ENCODE results near the gene NTN1. TPM values are rescaled to one million over a fixed set of nuclear protein-coding genes. Genes with fewer than 3 reads are reported as not detected.

The NTN1 gene
- total RNA-seq, 2 donors from 2014 or later = 0.10 to 0.20 TPM

- ATAC-seq = no peak
- H3K27ac Mint-ChIP-seq = no peak overlapping the region
- peaks cover 27 to 34% of the 10 kb centered on the region in 2 donors for H3K27me3 Mint-ChIP-seq
- no peak overlapping the region for H3K4me3 Mint-ChIP-seq
- H3K9me3 Mint-ChIP-seq = no peaks in the 10 kb centered on the region
- H3K36me3 Mint-ChIP-seq = no peaks in the 10 kb centered on the region
- H3K4me1 Mint-ChIP-seq (ENCODE audit: low read depth in 2 of 2) = peaks cover 0 to 3% of the 10 kb centered on the region in 2 donors
- DNase-seq (ENCODE audit: low spot score) = no peak
Measured at GRCh38 chr17:9016941-9017552, 4.3 kb upstream of the NTN1 start.

GRCh38 chr17:9018726-9019125 lies 2.6 kb upstream of the NTN1 start:
- H3K27ac Mint-ChIP-seq = no peak overlapping the region
- peaks cover 3 to 5% of the 10 kb centered on the region in 2 donors for H3K4me1 Mint-ChIP-seq (ENCODE audit: low read depth in 2 of 2)
- DNase-seq (ENCODE audit: low spot score) (no peak), ATAC-seq (no peak)
- no peaks in the 10 kb centered on the region for H3K9me3 Mint-ChIP-seq
- H3K27me3 Mint-ChIP-seq = peaks cover 20 to 33% of the 10 kb centered on the region in 2 donors
- no peaks in the 10 kb centered on the region for H3K36me3 Mint-ChIP-seq
- H3K4me3 Mint-ChIP-seq = no peak overlapping the region

GRCh38 chr17:9020096-9020823 lies 1.1 kb upstream of the NTN1 start:
- H3K36me3 Mint-ChIP-seq = no peaks in the 10 kb centered on the region
- H3K27ac Mint-ChIP-seq = no peak overlapping the region
- no peaks in the 10 kb centered on the region for H3K9me3 Mint-ChIP-seq
- peaks cover 7 to 9% of the 10 kb centered on the region in 2 donors for H3K4me1 Mint-ChIP-seq (ENCODE audit: low read depth in 2 of 2)
- DNase-seq (ENCODE audit: low spot score) (no peak), ATAC-seq (no peak)
- peaks cover 32 to 43% of the 10 kb centered on the region in 2 donors for H3K27me3 Mint-ChIP-seq
- peak overlapping the region; percentile 62 for H3K4me3 Mint-ChIP-seq

- H3K9me3 Mint-ChIP-seq = no peaks in the 10 kb centered on the region
- H3K4me1 Mint-ChIP-seq (ENCODE audit: low read depth in 2 of 2) = peaks cover 7 to 9% of the 10 kb centered on the region in 2 donors
- ATAC-seq (no peak), DNase-seq (ENCODE audit: low spot score) (no peak)
- no peak overlapping the region for H3K27ac Mint-ChIP-seq
- peak overlapping the region; percentile 62 for H3K4me3 Mint-ChIP-seq
- H3K27me3 Mint-ChIP-seq = peaks cover 28 to 49% of the 10 kb centered on the region in 2 donors
- no peaks in the 10 kb centered on the region for H3K36me3 Mint-ChIP-seq
Measured at GRCh38 chr17:9020824-9021157, 519 bp upstream of the NTN1 start.

GRCh38 chr17:9021992-9022572 lies 772 bp downstream of the NTN1 start:
- DNase-seq (ENCODE audit: low spot score) (no peak), ATAC-seq (peak in 1 of 2 donors; percentile 32)
- H3K27me3 Mint-ChIP-seq = peaks cover 35 to 60% of the 10 kb centered on the region in 2 donors
- H3K36me3 Mint-ChIP-seq = no peaks in the 10 kb centered on the region
- H3K4me3 Mint-ChIP-seq = peak overlapping the region; percentile 81
- no peak overlapping the region for H3K27ac Mint-ChIP-seq
- no peaks in the 10 kb centered on the region for H3K9me3 Mint-ChIP-seq
- H3K4me1 Mint-ChIP-seq (ENCODE audit: low read depth in 2 of 2) = peaks cover 7 to 9% of the 10 kb centered on the region in 2 donors

- H3K36me3 Mint-ChIP-seq = no peaks in the 10 kb centered on the region
- no peak for DNase-seq (ENCODE audit: low spot score)
- peak overlapping the region; percentile 81 for H3K4me3 Mint-ChIP-seq
- no peak overlapping the region for H3K27ac Mint-ChIP-seq
- H3K4me1 Mint-ChIP-seq (ENCODE audit: low read depth in 2 of 2) = peaks cover 7 to 9% of the 10 kb centered on the region in 2 donors
- H3K9me3 Mint-ChIP-seq = no peaks in the 10 kb centered on the region
- peaks cover 37 to 66% of the 10 kb centered on the region in 2 donors for H3K27me3 Mint-ChIP-seq
- no peak for ATAC-seq
Measured at GRCh38 chr17:9022573-9023391, 1.5 kb downstream of the NTN1 start.

- no peak for DNase-seq (ENCODE audit: low spot score)
- no peaks in the 10 kb centered on the region for H3K36me3 Mint-ChIP-seq
- no peaks in the 10 kb centered on the region for H3K9me3 Mint-ChIP-seq
- no peak for ATAC-seq
- peaks cover 40 to 70% of the 10 kb centered on the region in 2 donors for H3K27me3 Mint-ChIP-seq
- H3K27ac Mint-ChIP-seq = no peak overlapping the region
- H3K4me1 Mint-ChIP-seq (ENCODE audit: low read depth in 2 of 2) = peaks cover 7 to 9% of the 10 kb centered on the region in 2 donors
- peak overlapping the region; percentile 47 for H3K4me3 Mint-ChIP-seq
Measured at GRCh38 chr17:9023392-9024218, 2.3 kb downstream of the NTN1 start.

- H3K27me3 Mint-ChIP-seq = peaks cover 41 to 64% of the 10 kb centered on the region in 2 donors
- H3K4me1 Mint-ChIP-seq (ENCODE audit: low read depth in 2 of 2) = peaks cover 7 to 9% of the 10 kb centered on the region in 2 donors
- no peaks in the 10 kb centered on the region for H3K36me3 Mint-ChIP-seq
- peak overlapping the region; percentile 27 for H3K4me3 Mint-ChIP-seq
- no peak for DNase-seq (ENCODE audit: low spot score)
- no peak for ATAC-seq
- no peak overlapping the region for H3K27ac Mint-ChIP-seq
- no peaks in the 10 kb centered on the region for H3K9me3 Mint-ChIP-seq
Measured at GRCh38 chr17:9024497-9024896, 3.2 kb downstream of the NTN1 start.

- DNase-seq (ENCODE audit: low spot score) (no peak), ATAC-seq (no peak)
- H3K9me3 Mint-ChIP-seq = no peaks in the 10 kb centered on the region
- H3K27ac Mint-ChIP-seq = no peak overlapping the region
- H3K4me3 Mint-ChIP-seq = no peak overlapping the region
- peaks cover 38 to 53% of the 10 kb centered on the region in 2 donors for H3K27me3 Mint-ChIP-seq
- H3K4me1 Mint-ChIP-seq (ENCODE audit: low read depth in 2 of 2) = peaks cover 7 to 9% of the 10 kb centered on the region in 2 donors
- no peaks in the 10 kb centered on the region for H3K36me3 Mint-ChIP-seq
Measured at GRCh38 chr17:9026741-9027140, 5.4 kb downstream of the NTN1 start.

GRCh38 chr17:9028202-9028987 lies 7.1 kb downstream of the NTN1 start:
- no peaks in the 10 kb centered on the region for H3K36me3 Mint-ChIP-seq
- ATAC-seq = no peak
- DNase-seq (ENCODE audit: low spot score) = no peak
- H3K27me3 Mint-ChIP-seq = peaks cover 37 to 47% of the 10 kb centered on the region in 2 donors
- no peak overlapping the region for H3K4me3 Mint-ChIP-seq
- H3K27ac Mint-ChIP-seq = no peak overlapping the region
- peaks cover 3 to 5% of the 10 kb centered on the region in 2 donors for H3K4me1 Mint-ChIP-seq (ENCODE audit: low read depth in 2 of 2)
- no peaks in the 10 kb centered on the region for H3K9me3 Mint-ChIP-seq

GRCh38 chr17:9028988-9029570 lies 7.8 kb downstream of the NTN1 start:
- Mint-ChIP-seq H3K27ac (no peak overlapping the region), H3K4me3 (no peak overlapping the region), H3K36me3 (no peaks in the 10 kb centered on the region), H3K27me3 (peaks cover 37 to 42% of the 10 kb centered on the region in 2 donors), H3K9me3 (no peaks in the 10 kb centered on the region), H3K4me1 (ENCODE audit: low read depth in 2 of 2) (peaks cover 3 to 5% of the 10 kb centered on the region in 2 donors)
- DNase-seq (ENCODE audit: low spot score) (no peak), ATAC-seq (no peak)

GRCh38 chr17:9032151-9032550 lies 10.8 kb downstream of the NTN1 start:
- no peak overlapping the region for H3K27ac Mint-ChIP-seq
- H3K27me3 Mint-ChIP-seq = peaks cover 13 to 26% of the 10 kb centered on the region in 2 donors
- H3K4me1 Mint-ChIP-seq (ENCODE audit: low read depth in 2 of 2) = no peaks in the 10 kb centered on the region
- H3K9me3 Mint-ChIP-seq = no peaks in the 10 kb centered on the region
- H3K4me3 Mint-ChIP-seq = no peak overlapping the region
- DNase-seq (ENCODE audit: low spot score) (no peak), ATAC-seq (no peak)
- no peaks in the 10 kb centered on the region for H3K36me3 Mint-ChIP-seq

Measured in natural killer cell treated with Interleukin-12 subunit alpha and Interleukin-12 subunit beta and Interleukin-15 and Interleukin-18, amount 100 ng/mL, for 72 hours (primary cell).